Medulla oblongata (tissue), 1 donor: ENCODE results near the gene PRKAR1A.
A peak's percentile ranks its signal among the peaks of the same experiment; 100 is the strongest.
"Not testable (repeated sequence)": the region's sequence is repeated elsewhere in the genome, so short reads cannot be mapped to it uniquely, and the experiment has no call there.

Source experiments
- DNase-seq: peaks from one replicate; pipeline ENCODE4 v3.0.0-alpha.2; 2015; ENCODE audit errors: extremely low spot score

The PRKAR1A gene

GRCh38 chr17:68511671-68512246, 471 bp upstream of the PRKAR1A start:
- peak; percentile 91 for DNase-seq

- DNase-seq: peak; percentile 67
Observed at GRCh38 chr17:68512960-68513474, 787 bp downstream of the PRKAR1A start.

GRCh38 chr17:68513932-68514331, 1.7 kb downstream of the PRKAR1A start:
- no peak for DNase-seq

GRCh38 chr17:68514831-68515635, 2.8 kb downstream of the PRKAR1A start:
- peak; percentile 49 for DNase-seq

- no peak for DNase-seq
Observed at GRCh38 chr17:68516732-68517131, 4.5 kb downstream of the PRKAR1A start.

GRCh38 chr17:68517605-68518004, 5.4 kb downstream of the PRKAR1A start:
- DNase-seq: not testable (repeated sequence)

- no peak for DNase-seq
Observed at GRCh38 chr17:68518063-68518815, 6.0 kb downstream of the PRKAR1A start.

- DNase-seq: not testable (repeated sequence)
Observed at GRCh38 chr17:68519051-68519450, 6.8 kb downstream of the PRKAR1A start.

- DNase-seq: no peak
Observed at GRCh38 chr17:68519911-68520310, 7.7 kb downstream of the PRKAR1A start.

- no peak for DNase-seq
Observed at GRCh38 chr17:68522266-68522665, 10.0 kb downstream of the PRKAR1A start.

- DNase-seq: no peak
Observed at GRCh38 chr17:68526548-68526947, 14.3 kb downstream of the PRKAR1A start.

GRCh38 chr17:68527314-68527713, 15.1 kb downstream of the PRKAR1A start:
- DNase-seq: no peak

- DNase-seq: no peak
Observed at GRCh38 chr17:68531252-68531651, 19.0 kb downstream of the PRKAR1A start.

- DNase-seq: no peak
Observed at GRCh38 chr17:68532826-68533225, 20.6 kb downstream of the PRKAR1A start.

- peak; percentile 11 for DNase-seq
Observed at GRCh38 chr17:68533887-68534694, 21.9 kb downstream of the PRKAR1A start.

- DNase-seq: no peak
Observed at GRCh38 chr17:68534695-68535088, 22.5 kb downstream of the PRKAR1A start.

GRCh38 chr17:68535922-68536321, 23.7 kb downstream of the PRKAR1A start:
- DNase-seq: no peak

- DNase-seq: peak; percentile 34
Observed at GRCh38 chr17:68539548-68540467, 27.6 kb downstream of the PRKAR1A start.

GRCh38 chr17:68540981-68541380, 28.8 kb downstream of the PRKAR1A start:
- no peak for DNase-seq

- no peak for DNase-seq
Observed at GRCh38 chr17:68541816-68542215, 29.6 kb downstream of the PRKAR1A start.
